Gastrocnemius medialis (tissue), 4 donors: ENCODE measurements around the gene RPRD1A.
"Not testable (repeated sequence)": the region's sequence is repeated elsewhere in the genome, so short reads cannot be mapped to it uniquely, and the experiment has no call there.

Experiments used
- CTCF ChIP-seq, 5 experiments: fragments of 450-650 bp in 3 of 5; fragments of 200-600 bp in 2 of 5; sonication (generic) in 2 of 5; IDR thresholded peaks in 4 of 5; conservative IDR thresholded peaks in 1 of 5; 1 replicate in 4 of 5; 2 replicates in 1 of 5; pipeline ENCODE4 v1.5.1; 2016 to 2019; ENCODE audit warnings: antibody characterized with exemption in 5 of 5, mild to moderate bottlenecking in 3 of 5, moderate library complexity in 3 of 5
- POLR2A ChIP-seq, 2 donors: fragments of 450-650 bp; IDR thresholded peaks; one replicate each; pipeline ENCODE4 v1.6.1; 2017; ENCODE audit warnings: antibody characterized with exemption in 2 of 2, mild to moderate bottlenecking in 2 of 2, moderate library complexity in 2 of 2

GRCh38 chr18:35967866-35968265 lies 99.5 kb downstream of the RPRD1A start:
- not testable (repeated sequence) for TF ChIP-seq CTCF (IDR thresholded peaks at IDR 0.05 in 4 of 5, conservative IDR thresholded peaks at IDR 0.05 in 1 of 5); POLR2A (IDR thresholded peaks at IDR 0.05)
